Mucosa of descending colon (tissue), 3 donors: ENCODE results near the gene BASP1. TPM values are rescaled to one million over a fixed set of nuclear protein-coding genes. Genes with fewer than 3 reads are reported as not detected.
A peak's percentile ranks its signal among the peaks of the same experiment; 100 is the strongest.

ENCODE experiments used
- ATAC-seq: fragments of 200-7000 bp; cut with Tn5 transposase; one replicate; pipeline ENCODE4 v1.9.1; 2020; ENCODE audit warnings: mild to moderate bottlenecking, moderate library complexity
- DNase-seq, 3 donors: peaks; one replicate each; pipeline ENCODE4 v3.0.0-alpha.2; 2020
- H3K36me3 ChIP-seq: fragments of 200-600 bp; one replicate; pipeline ENCODE4 v1.8.0; 2021; ENCODE audit warnings: low read depth, mild to moderate bottlenecking
- H3K4me1 ChIP-seq: fragments of 200-600 bp; one replicate; pipeline ENCODE4 v1.8.0; 2021; ENCODE audit warnings: low read depth, mild to moderate bottlenecking
- H3K4me3 ChIP-seq: fragments of 200-600 bp; one replicate; pipeline ENCODE4 v1.8.0; 2021; ENCODE audit warnings: mild to moderate bottlenecking
- H3K9me3 ChIP-seq: fragments of 200-600 bp; one replicate; pipeline ENCODE4 v1.8.0; 2021; ENCODE audit warnings: mild to moderate bottlenecking
- CTCF ChIP-seq: fragments of 200-600 bp; IDR thresholded peaks from one replicate; pipeline ENCODE4 v1.8.0; 2022; ENCODE audit warnings: antibody characterized with exemption, mild to moderate bottlenecking
- intact Hi-C, 2 donors: fragments of 100-400 bp; cut with DNase I in 1 of 2; cut with micrococcal nuclease in 1 of 2; formaldehyde crosslinking; loops; one replicate each; pipeline versions ENCODE4 v1.11.0 to v1.11.1; 2022; cut with DNase I, micrococcal nuclease
- total RNA-seq, 3 donors: library from RNA; stranded (reverse); fragmentation: NEBNext Ultra II Directional in 2 of 3; extraction: Animal tissue kit (Norgen Biotek cat#: 25700) in 2 of 3; gene quantifications; one replicate each; pipeline versions ENCODE4 v1.2.1 to v1.2.4, GENCODE V29; 2021 to 2023
- donor health status: DM: no; HTN: no; CAD: no; lungs with moderate emphysema.
- donor health status: DM: no; HTN: no; CAD: no.
- donor health status: DM: no; HTN: yes; CAD: no.

BASP1 gene
- total RNA-seq, 3 donors from 2014 or later: 3.6 to 10.6 (median 8.6) TPM

- DNase-seq: no peak
- peak; percentile 66 for ATAC-seq
- intact Hi-C loops: no loop called here
- H3K36me3 ChIP-seq: no peaks in the 10 kb centered on the region
- H3K4me3 ChIP-seq: no peak overlapping the region
- no peaks in the 10 kb centered on the region for H3K9me3 ChIP-seq
- TF ChIP-seq CTCF: no peak
- H3K4me1 ChIP-seq: no peaks in the 10 kb centered on the region
Measured at GRCh38 chr5:17282283-17283120, 65.1 kb downstream of the BASP1 start.

GRCh38 chr5:17283121-17283415, 65.6 kb downstream of the BASP1 start:
- ATAC-seq (no peak), DNase-seq (no peak)
- TF ChIP-seq CTCF: no peak
- Histone ChIP-seq H3K4me3 (no peak overlapping the region), H3K9me3 (no peaks in the 10 kb centered on the region), H3K4me1 (no peaks in the 10 kb centered on the region), H3K36me3 (no peaks in the 10 kb centered on the region)
- intact Hi-C loops: no loop called here

GRCh38 chr5:17287501-17288155, 70.2 kb downstream of the BASP1 start:
- no peak for TF ChIP-seq CTCF
- ATAC-seq (no peak), DNase-seq (no peak)
- Histone ChIP-seq H3K9me3 (no peaks in the 10 kb centered on the region), H3K36me3 (no peaks in the 10 kb centered on the region), H3K4me1 (no peaks in the 10 kb centered on the region), H3K4me3 (no peak overlapping the region)
- intact Hi-C loops: no loop called here

GRCh38 chr5:17288570-17288969, 71.1 kb downstream of the BASP1 start:
- DNase-seq (no peak), ATAC-seq (no peak)
- intact Hi-C loops: no loop called here
- H3K36me3 ChIP-seq: no peaks in the 10 kb centered on the region
- no peaks in the 10 kb centered on the region for H3K9me3 ChIP-seq
- no peak overlapping the region for H3K4me3 ChIP-seq
- H3K4me1 ChIP-seq: no peaks in the 10 kb centered on the region
- TF ChIP-seq CTCF: no peak

- DNase-seq (no peak), ATAC-seq (no peak)
- intact Hi-C loops: no loop called here
- no peaks in the 10 kb centered on the region for H3K9me3 ChIP-seq
- no peaks in the 10 kb centered on the region for H3K36me3 ChIP-seq
- TF ChIP-seq CTCF: no peak
- no peaks in the 10 kb centered on the region for H3K4me1 ChIP-seq
- H3K4me3 ChIP-seq: no peak overlapping the region
Measured at GRCh38 chr5:17289681-17290539, 72.5 kb downstream of the BASP1 start.
